GM18502 (cell line): ENCODE data around the gene KBTBD3.
"Not testable (repeated sequence)": the region's sequence is repeated elsewhere in the genome, so short reads cannot be mapped to it uniquely, and the experiment has no call there.

Source experiments
- ATAC-seq: cut with Tn5 transposase; IDR thresholded peaks from one replicate; pipeline ENCODE4 v1.9.1; 2021; ENCODE audit warnings: mild to moderate bottlenecking; ENCODE audit not compliant: unreplicated experiment, poor library complexity

KBTBD3 gene

DNA sequence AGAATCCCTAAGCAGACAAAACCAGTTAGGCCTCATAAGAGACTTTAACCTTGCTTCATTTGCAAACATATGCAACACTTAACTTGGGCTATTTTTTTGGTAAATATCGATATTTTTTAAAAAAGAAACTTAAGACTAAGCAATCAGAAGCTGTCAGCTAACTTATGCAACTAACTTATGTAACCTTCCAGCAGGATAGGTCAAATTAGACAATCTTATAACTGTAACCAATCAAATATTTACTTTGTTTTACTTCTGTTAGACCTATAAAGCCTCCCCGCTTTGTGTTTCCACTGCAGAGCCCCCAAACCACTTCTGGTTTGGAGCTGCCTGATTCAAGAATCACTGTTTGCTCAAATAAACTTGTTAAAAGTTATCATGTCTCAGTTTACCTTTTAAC lies 63.1 kb downstream of the KBTBD3 start:
- ATAC-seq = no peak

DNA sequence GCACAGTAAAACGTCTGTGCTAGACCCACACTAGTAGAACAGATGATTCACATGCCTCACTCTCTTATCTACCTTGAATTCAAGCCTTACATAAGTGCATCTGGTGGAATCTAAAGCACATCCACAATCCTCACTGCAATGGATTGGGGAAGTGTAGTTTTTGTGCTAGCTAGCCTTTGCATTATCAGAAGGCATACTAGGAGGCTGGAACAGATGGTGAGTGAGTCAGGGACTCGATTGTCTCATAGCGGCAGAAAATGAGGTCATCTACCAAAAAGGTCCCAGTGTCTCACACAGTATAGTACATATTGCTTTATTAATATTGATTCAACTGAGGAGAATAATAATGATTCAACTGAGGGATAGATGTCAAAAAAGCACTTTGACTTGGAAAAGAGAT lies 64.4 kb downstream of the KBTBD3 start:
- no peak for ATAC-seq

DNA sequence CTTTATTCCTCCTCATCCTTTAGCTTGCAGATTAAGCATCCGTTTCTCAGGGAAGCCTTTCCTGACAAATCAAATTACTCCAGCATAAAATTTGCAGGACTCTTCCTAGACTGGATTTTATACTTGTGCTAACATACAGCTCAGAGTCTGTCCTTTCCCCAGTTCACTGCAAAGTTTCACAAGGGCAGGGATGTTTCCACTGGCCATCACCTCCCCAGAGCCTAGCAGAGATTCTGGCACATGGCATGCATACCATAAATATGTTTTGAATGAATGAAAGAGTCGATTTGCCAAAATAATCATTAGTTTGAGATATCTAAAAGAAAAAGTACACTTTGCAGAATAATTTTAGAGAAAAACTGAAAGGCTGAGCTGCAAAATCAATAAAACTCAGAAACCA lies 65.7 kb downstream of the KBTBD3 start:
- ATAC-seq = no peak

DNA sequence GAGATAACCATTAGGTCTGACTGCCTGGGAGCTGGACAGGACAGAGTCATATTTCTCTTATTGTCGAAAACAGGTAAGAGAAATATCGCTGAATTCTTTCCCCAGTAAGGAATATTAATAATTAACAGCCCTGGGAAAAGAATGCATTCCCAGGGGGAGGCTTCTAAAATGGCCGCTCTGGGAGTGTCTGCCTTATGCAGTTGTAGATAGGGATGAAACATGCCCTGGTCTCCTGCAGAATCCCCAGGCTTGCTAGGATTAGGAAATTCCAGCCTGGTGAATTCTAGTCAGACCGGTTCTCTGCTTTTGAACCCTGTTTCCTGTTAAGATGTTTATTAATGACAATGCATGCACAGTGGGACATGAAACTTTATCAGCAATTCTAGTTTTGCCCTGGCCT lies 74.1 kb downstream of the KBTBD3 start:
- not testable (repeated sequence) for ATAC-seq

DNA sequence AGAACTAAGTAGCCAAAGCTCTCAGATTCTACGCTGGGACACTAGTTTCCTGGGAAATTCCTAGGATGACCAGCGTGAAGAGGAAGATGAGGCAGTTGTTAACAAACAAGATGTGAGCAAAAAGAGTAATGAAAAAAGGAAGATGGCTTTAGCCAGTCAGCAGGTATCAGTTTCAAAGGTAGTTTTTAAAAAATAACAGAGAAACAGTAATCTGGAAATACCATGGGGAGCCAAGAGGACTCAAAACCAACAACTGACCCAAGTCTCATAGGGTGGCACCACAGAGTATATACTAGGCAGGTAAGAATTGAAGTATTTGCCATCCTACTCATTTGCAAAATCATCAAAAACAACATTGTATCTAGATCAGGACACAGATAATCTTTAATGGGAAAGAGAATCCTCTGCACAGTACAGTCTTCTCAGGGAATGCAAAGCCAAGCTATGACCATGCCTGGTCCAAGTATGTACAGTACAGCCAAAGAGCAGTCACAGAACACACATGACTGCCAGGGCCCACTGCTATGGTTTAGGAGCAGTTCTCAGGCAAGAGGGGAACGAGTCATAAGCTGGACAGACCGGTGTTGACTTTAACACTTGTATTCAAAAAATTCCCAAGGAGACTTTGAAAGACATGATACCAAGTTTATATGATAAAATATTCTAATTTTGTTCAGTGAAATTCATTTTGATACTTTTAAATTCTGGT lies 75.7 kb downstream of the KBTBD3 start:
- peak; percentile 57 for ATAC-seq
